Stimulated activated naive CD4-positive, alpha-beta T cell (primary cell): ENCODE measurements around the gene ARHGAP35.
"Not testable (repeated sequence)": the region's sequence is repeated elsewhere in the genome, so short reads cannot be mapped to it uniquely, and the experiment has no call there.

ENCODE experiments used
- DNase-seq, 6 experiments: peaks; one replicate each; lab custom pipeline; 2025; lab: John Stamatoyannopoulos, UW

ARHGAP35 gene

GRCh38 chr19:46844067-46844489, 16.7 kb upstream of the ARHGAP35 start:
- no peak for DNase-seq

- no peak for DNase-seq
Measured at GRCh38 chr19:46845959-46846459, 14.8 kb upstream of the ARHGAP35 start.

- DNase-seq = no peak
Measured at GRCh38 chr19:46847528-46847927, 13.3 kb upstream of the ARHGAP35 start.

- no peak for DNase-seq
Measured at GRCh38 chr19:46848389-46848788, 12.4 kb upstream of the ARHGAP35 start.

GRCh38 chr19:46849610-46850009, 11.2 kb upstream of the ARHGAP35 start:
- no peak for DNase-seq

- peak; percentile 87 to 95 (median 93) for DNase-seq
Measured at GRCh38 chr19:46850228-46851203, 10.3 kb upstream of the ARHGAP35 start, which contains the start of gene AP2S1. Gene AP2S1, minus strand, starts transcription at chr19:46850846. Its CDS starts 80 bp downstream, at chr19:46850766.

GRCh38 chr19:46852830-46853229, 8.0 kb upstream of the ARHGAP35 start:
- no peak for DNase-seq

GRCh38 chr19:46854698-46855097, 6.1 kb upstream of the ARHGAP35 start:
- not testable (repeated sequence) for DNase-seq

- peak; percentile 82 to 89 (median 87) for DNase-seq
Measured at GRCh38 chr19:46856062-46857022, 4.5 kb upstream of the ARHGAP35 start.

GRCh38 chr19:46859637-46860124, 1.1 kb upstream of the ARHGAP35 start:
- DNase-seq = no peak

- peak; percentile 89 to 98 (median 94) for DNase-seq
Measured at GRCh38 chr19:46860125-46860845, 512 bp upstream of the ARHGAP35 start.

GRCh38 chr19:46861691-46862502, 1.1 kb downstream of the ARHGAP35 start:
- peak in 1 of 6 experiments; percentile 16 for DNase-seq

GRCh38 chr19:46862503-46862834, 1.7 kb downstream of the ARHGAP35 start:
- DNase-seq = no peak

GRCh38 chr19:46862974-46863632, 2.3 kb downstream of the ARHGAP35 start:
- DNase-seq = no peak

- DNase-seq = no peak
Measured at GRCh38 chr19:46863818-46864629, 3.2 kb downstream of the ARHGAP35 start.

GRCh38 chr19:46866407-46867136, 5.8 kb downstream of the ARHGAP35 start:
- DNase-seq = no peak

- DNase-seq = no peak
Measured at GRCh38 chr19:46867170-46867569, 6.4 kb downstream of the ARHGAP35 start.
